ENCODE measurements around the gene PKP1. TPM values are rescaled to one million over a fixed set of nuclear protein-coding genes. Genes with fewer than 3 reads are reported as not detected.

The PKP1 gene
- total RNA-seq, 1 donor from 2014 or later = 0.02 TPM

DNA sequence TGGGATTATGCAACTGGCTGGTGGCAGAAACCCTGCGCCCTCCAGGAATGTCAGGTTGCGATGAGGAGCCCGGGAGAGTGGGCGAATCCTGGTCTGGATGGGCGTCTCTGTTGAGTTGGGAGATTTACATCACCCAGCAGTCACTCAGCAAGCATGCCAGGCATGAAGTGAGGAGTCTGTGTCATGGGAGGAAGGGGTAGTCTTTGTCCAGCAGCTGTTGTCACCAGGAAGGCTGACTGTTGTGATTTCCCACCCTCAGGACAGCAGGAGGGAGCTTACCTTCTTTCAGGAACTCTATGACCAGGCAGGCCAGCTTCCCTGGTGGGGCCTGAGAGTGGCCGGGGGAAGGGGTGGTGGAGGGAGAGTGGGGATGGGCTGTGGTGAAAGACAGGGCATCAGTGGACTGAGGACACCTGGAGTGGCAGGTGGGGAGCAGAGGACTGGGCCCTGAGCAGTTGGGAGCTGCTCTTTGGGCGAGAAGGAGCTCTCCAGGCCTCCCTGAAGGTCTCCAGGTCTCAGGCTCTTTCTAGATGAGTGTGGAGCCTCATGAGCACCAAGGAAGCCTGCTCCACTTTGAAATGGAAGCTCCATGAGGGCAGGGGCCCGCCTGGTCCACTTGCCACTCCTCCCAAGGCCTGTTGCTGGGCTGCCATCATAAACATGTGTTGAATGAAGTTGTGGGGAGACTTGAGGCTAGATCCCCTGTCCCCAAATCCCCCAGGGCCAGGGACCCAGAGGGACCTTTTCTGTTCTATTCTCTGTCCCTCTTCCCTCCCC is 21.3 kb upstream of the PKP1 start:
- DNase-seq (ENCODE audit: low spot score) = no peak
- TF ChIP-seq, protein P1, sequence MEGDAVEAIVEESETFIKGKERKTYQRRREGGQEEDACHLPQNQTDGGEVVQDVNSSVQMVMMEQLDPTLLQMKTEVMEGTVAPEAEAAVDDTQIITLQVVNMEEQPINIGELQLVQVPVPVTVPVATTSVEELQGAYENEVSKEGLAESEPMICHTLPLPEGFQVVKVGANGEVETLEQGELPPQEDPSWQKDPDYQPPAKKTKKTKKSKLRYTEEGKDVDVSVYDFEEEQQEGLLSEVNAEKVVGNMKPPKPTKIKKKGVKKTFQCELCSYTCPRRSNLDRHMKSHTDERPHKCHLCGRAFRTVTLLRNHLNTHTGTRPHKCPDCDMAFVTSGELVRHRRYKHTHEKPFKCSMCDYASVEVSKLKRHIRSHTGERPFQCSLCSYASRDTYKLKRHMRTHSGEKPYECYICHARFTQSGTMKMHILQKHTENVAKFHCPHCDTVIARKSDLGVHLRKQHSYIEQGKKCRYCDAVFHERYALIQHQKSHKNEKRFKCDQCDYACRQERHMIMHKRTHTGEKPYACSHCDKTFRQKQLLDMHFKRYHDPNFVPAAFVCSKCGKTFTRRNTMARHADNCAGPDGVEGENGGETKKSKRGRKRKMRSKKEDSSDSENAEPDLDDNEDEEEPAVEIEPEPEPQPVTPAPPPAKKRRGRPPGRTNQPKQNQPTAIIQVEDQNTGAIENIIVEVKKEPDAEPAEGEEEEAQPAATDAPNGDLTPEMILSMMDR (IDR thresholded peaks at IDR 0.05) = no peak
- no peak for TF ChIP-seq EZH2 (IDR thresholded peaks at IDR 0.05)
- no peak for TF ChIP-seq EZH2phosphoT487 (IDR thresholded peaks at IDR 0.05)
- H3K27ac ChIP-seq = no peak overlapping the region
- H3K36me3 ChIP-seq = no peaks in the 10 kb centered on the region
- no peak overlapping the region for H3K9ac ChIP-seq
- no peak overlapping the region for H3K4me3 ChIP-seq
- no peak overlapping the region for H3K4me2 ChIP-seq
- peaks cover 4% of the 10 kb centered on the region for H3K4me1 ChIP-seq
- peaks cover 22% of the 10 kb centered on the region for H3K27me3 ChIP-seq
- Mint-ChIP-seq H3K27me3 (ENCODE audit: insufficient read depth, low read depth) (peaks cover 9% of the 10 kb centered on the region), H3K27ac (no peak overlapping the region), H3K36me3 (no peaks in the 10 kb centered on the region), H3K9me3 (no peaks in the 10 kb centered on the region), H3K4me1 (peaks cover 3% of the 10 kb centered on the region), H3K4me3 (no peak overlapping the region)
- no peaks in the 10 kb centered on the region for H3F3A ChIP-seq (ENCODE audit: low read depth)
- H3K79me2 ChIP-seq (ENCODE audit: low read depth) = no peaks in the 10 kb centered on the region
- H4K20me1 ChIP-seq (ENCODE audit: low read depth) = no peaks in the 10 kb centered on the region
- no peak overlapping the region for H2AFZ ChIP-seq (replicated peaks)
- H3K9me3 ChIP-seq (ENCODE audit: low read depth) = no peaks in the 10 kb centered on the region

DNA sequence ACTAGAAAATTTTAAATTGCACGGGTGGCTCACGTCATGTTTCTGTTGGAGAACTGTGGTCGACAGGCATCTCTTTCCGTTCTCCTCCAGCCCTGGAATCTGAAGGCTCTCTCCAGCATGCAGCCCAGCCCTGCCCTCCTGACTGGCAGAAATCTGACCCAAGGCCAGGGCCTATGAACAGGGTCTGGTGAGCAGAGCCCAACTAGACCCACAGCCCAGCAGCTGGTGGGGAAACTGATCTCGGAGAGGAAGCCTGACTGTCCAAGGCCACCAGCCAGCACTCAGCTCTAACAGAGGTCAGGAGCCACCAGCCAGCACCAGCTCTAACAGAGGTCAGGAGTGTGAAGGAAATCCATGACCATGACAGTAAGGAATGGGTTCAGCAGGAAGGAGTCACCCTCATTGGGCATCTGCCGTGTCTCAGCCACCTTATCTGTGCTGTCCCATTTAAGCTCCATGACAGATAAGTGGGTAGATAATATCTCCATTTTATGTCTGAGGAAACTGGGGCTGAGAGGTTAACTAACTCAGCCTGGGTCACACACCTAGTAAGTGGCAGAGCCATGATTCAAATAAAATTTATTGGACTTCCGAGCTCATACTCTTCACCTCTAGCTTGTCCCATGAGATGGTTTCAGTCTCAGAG is 20.2 kb upstream of the PKP1 start:
- Mint-ChIP-seq H3K27ac (no peak overlapping the region), H3K36me3 (no peaks in the 10 kb centered on the region), H3K9me3 (no peaks in the 10 kb centered on the region), H3K27me3 (ENCODE audit: insufficient read depth, low read depth) (peaks cover 9% of the 10 kb centered on the region), H3K4me1 (peaks cover 5% of the 10 kb centered on the region), H3K4me3 (no peak overlapping the region)
- H3K36me3 ChIP-seq = no peaks in the 10 kb centered on the region
- no peak overlapping the region for H3K9ac ChIP-seq
- no peaks in the 10 kb centered on the region for H3K79me2 ChIP-seq (ENCODE audit: low read depth)
- peaks cover 22% of the 10 kb centered on the region for H3K27me3 ChIP-seq
- no peak for DNase-seq (ENCODE audit: low spot score)
- no peak overlapping the region for H3K27ac ChIP-seq
- no peak overlapping the region for H3K4me2 ChIP-seq
- H3F3A ChIP-seq (ENCODE audit: low read depth) = no peaks in the 10 kb centered on the region
- no peak overlapping the region for H3K4me3 ChIP-seq
- no peaks in the 10 kb centered on the region for H3K9me3 ChIP-seq (ENCODE audit: low read depth)
- H3K4me1 ChIP-seq = peaks cover 4% of the 10 kb centered on the region
- TF ChIP-seq EZH2phosphoT487 (IDR thresholded peaks at IDR 0.05) (no peak), EZH2 (IDR thresholded peaks at IDR 0.05) (no peak)
- TF ChIP-seq, protein P1 (IDR thresholded peaks at IDR 0.05) = no peak
- no peaks in the 10 kb centered on the region for H4K20me1 ChIP-seq (ENCODE audit: low read depth)
- H2AFZ ChIP-seq (replicated peaks) = no peak overlapping the region

DNA sequence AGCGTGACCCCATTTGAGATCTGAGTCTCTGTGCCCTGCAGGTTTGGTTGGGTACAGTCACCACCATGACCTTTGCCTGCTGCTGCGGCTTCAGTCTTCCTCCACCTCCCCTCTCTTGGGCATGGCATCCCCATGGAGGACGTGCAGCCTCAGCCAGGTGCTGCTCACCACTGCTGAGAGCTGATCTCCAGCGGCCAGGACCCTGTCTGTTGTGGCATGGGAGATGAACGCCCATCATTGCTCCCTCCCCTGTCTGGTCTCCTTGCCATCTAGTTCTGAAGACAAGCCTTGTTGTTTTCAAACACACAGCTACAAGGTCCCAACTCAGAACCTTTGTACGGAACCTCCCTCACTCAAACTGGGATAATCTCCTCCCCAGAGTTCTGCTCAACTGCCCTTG is 19.2 kb upstream of the PKP1 start:
- Mint-ChIP-seq H3K36me3 (no peaks in the 10 kb centered on the region), H3K27ac (no peak overlapping the region), H3K4me1 (peaks cover 8% of the 10 kb centered on the region), H3K4me3 (no peak overlapping the region), H3K9me3 (no peaks in the 10 kb centered on the region), H3K27me3 (ENCODE audit: insufficient read depth, low read depth) (peaks cover 9% of the 10 kb centered on the region)
- Histone ChIP-seq H3K4me3 (no peak overlapping the region), H3K79me2 (ENCODE audit: low read depth) (no peaks in the 10 kb centered on the region), H3K9me3 (ENCODE audit: low read depth) (no peaks in the 10 kb centered on the region), H3K36me3 (no peaks in the 10 kb centered on the region), H3K27ac (no peak overlapping the region), H3K9ac (no peak overlapping the region), H3F3A (ENCODE audit: low read depth) (no peaks in the 10 kb centered on the region), H3K27me3 (peaks cover 22% of the 10 kb centered on the region), H3K4me2 (no peak overlapping the region), H3K4me1 (peaks cover 4% of the 10 kb centered on the region), H2AFZ (replicated peaks) (no peak overlapping the region), H4K20me1 (ENCODE audit: low read depth) (no peaks in the 10 kb centered on the region)
- TF ChIP-seq EZH2 (IDR thresholded peaks at IDR 0.05) (no peak), EZH2phosphoT487 (IDR thresholded peaks at IDR 0.05) (no peak)
- TF ChIP-seq, protein P1 (IDR thresholded peaks at IDR 0.05) = no peak
- DNase-seq (ENCODE audit: low spot score) = no peak
